ENCODE measurements around the gene NKIRAS2.

DNA sequence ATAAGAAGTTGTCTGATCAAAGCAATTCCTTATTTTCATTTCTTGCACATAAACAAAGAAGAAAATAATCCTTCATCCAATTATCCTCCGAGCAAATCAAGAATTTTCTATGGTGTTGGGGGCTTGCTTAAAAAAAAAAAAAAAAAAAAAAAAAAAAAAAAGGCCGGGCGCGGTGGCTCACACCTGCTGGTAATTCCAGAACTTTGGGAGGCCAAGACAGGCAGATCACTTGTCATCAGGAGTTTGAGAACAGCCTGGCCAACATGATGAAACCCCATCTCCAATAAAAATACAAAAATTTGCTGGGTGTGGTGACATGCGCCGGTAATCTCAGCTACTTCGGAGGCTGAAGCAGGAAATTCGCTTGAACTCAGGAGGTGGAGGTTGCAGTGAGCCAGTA lies 34.0 kb upstream of the NKIRAS2 start:
- TF ChIP-seq EZH2 (IDR thresholded peaks at IDR 0.05; ENCODE audit: low read length): no peak
- TF ChIP-seq, protein P1, sequence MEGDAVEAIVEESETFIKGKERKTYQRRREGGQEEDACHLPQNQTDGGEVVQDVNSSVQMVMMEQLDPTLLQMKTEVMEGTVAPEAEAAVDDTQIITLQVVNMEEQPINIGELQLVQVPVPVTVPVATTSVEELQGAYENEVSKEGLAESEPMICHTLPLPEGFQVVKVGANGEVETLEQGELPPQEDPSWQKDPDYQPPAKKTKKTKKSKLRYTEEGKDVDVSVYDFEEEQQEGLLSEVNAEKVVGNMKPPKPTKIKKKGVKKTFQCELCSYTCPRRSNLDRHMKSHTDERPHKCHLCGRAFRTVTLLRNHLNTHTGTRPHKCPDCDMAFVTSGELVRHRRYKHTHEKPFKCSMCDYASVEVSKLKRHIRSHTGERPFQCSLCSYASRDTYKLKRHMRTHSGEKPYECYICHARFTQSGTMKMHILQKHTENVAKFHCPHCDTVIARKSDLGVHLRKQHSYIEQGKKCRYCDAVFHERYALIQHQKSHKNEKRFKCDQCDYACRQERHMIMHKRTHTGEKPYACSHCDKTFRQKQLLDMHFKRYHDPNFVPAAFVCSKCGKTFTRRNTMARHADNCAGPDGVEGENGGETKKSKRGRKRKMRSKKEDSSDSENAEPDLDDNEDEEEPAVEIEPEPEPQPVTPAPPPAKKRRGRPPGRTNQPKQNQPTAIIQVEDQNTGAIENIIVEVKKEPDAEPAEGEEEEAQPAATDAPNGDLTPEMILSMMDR (optimal IDR thresholded peaks at IDR 0.05 in 1 of 3, IDR thresholded peaks at IDR 0.05 in 1 of 3, conservative IDR thresholded peaks at IDR 0.05 in 1 of 3; ENCODE audit: extremely low read depth in 1 of 3, insufficient read depth in 2 of 3, low read length in 3 of 3): no peak
